Heart left ventricle (tissue), 13 donors: ENCODE measurements around the gene HES5.

Experiments used
- CTCF ChIP-seq, 12 donors: fragments of 200-600 bp; sonication (generic) in 4 of 12; IDR thresholded peaks; one replicate each; pipeline versions ENCODE4 v1.5.0 to v1.8.0; 2018 to 2022; ENCODE audit warnings: antibody characterized with exemption in 12 of 12, mild to moderate bottlenecking in 5 of 12
- POLR2A ChIP-seq, 2 donors: fragments of 450-650 bp; IDR thresholded peaks; one replicate each; pipeline ENCODE4 v1.6.1; 2017; ENCODE audit warnings: antibody characterized with exemption in 2 of 2, mild to moderate bottlenecking in 2 of 2, moderate library complexity in 2 of 2
- donor health status: ischemic (EF 13 %, LVEDD 7.1; RV severe dilation, severe dysfunction).
- donor health status: DM: no; HTN: yes; CAD: no.
- donor health status: DM: no; HTN: no; CAD: no.
- donor health status: ischemic (EF 25% LVEDD 6.9; RV normal size, moderate dysfunction).
- donor health status: ischemic (EF 25% LVEDD 5.7; RV mildly dilated, moderate dysfunction).
- donor health status: ischemic (EF 35%, LVEDD 5.7; RV mildly dilated, moderate dysfunction).
- donor health status: nonischemic (EF 11% LVEDD 7.7; RV severe dilation, severe dysfunction).
- donor health status: DM: yes; HTN: yes; CAD: no.
- donor health status: PGD.
- donor health status: ischemic (EF 29% LVEDD 5.4; RV normal size, mild dysfunction).
- donor health status: nonischemic (EF 23%, LVEDD 6.1; RV moderate dilation, normal function).

GRCh38 chr1:2548068-2548589 is 18.1 kb upstream of the HES5 start:
- peak in 11 of 12 donors; percentile 90 to 98 (median 95) for TF ChIP-seq CTCF (IDR thresholded peaks at IDR 0.05)
- TF ChIP-seq POLR2A (IDR thresholded peaks at IDR 0.05): no peak
